ENCODE measurements around the gene CP.
A peak's percentile ranks its signal among the peaks of the same experiment; 100 is the strongest.

DNA sequence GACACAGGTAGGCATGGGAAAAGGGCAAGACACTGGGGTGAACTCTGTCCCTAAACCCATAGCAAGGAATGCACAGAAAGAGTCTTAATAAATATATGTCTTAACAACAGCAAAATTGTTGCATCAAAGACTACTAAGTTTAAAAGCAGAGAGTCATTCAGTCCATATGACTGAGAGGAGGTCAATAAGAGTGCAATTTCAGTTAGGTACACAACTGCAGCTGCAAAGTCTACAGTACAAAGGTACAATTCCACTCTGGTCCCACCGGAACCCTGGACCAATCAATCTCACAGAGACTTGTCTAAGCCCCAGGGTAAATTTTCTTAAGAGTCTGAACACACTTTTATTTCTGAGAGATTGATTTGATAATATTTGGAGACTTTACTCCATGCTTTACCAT, 6.9 kb downstream of the CP start:
- TF ChIP-seq TAF1 (conservative IDR thresholded peaks at IDR 0.05) (peak; percentile 8), HNF4A (conservative IDR thresholded peaks at IDR 0.05) (peak; percentile 99 to 100), CTCF (IDR thresholded peaks at IDR 0.05; ENCODE audit: low read depth, low read length, missing input control) (no peak), YY1 (IDR thresholded peaks at IDR 0.05) (no peak)

Measured in liver (tissue), 3 donors.